GM21825 (cell line): Measurements from ENCODE around the gene CMTM4.

ENCODE experiments used
- ATAC-seq: cut with Tn5 transposase; IDR thresholded peaks from one replicate; pipeline ENCODE4 v1.9.1; 2021; ENCODE audit warnings: mild to moderate bottlenecking, moderate library complexity; ENCODE audit not compliant: unreplicated experiment

The CMTM4 gene

GRCh38 chr16:66696669-66697630, at the start of gene CMTM4:
CMTM4 (minus strand) TSS chr16:66696743; CDS start chr16:66696525, 218 bp downstream.
- ATAC-seq = peak; percentile 81

GRCh38 chr16:66746048-66746447, 49.5 kb upstream of the CMTM4 start:
- no peak for ATAC-seq

GRCh38 chr16:66741950-66742808, 45.6 kb upstream of the CMTM4 start:
- no peak for ATAC-seq

- ATAC-seq = no peak
Observed at GRCh38 chr16:66741169-66741900, 44.8 kb upstream of the CMTM4 start.

GRCh38 chr16:66740533-66740932, 44.0 kb upstream of the CMTM4 start:
- no peak for ATAC-seq

- no peak for ATAC-seq
Observed at GRCh38 chr16:66740010-66740409, 43.5 kb upstream of the CMTM4 start.

GRCh38 chr16:66735891-66736290, 39.3 kb upstream of the CMTM4 start:
- ATAC-seq = no peak

- ATAC-seq = no peak
Observed at GRCh38 chr16:66731101-66731500, 34.6 kb upstream of the CMTM4 start.

- no peak for ATAC-seq
Observed at GRCh38 chr16:66728804-66729203, 32.3 kb upstream of the CMTM4 start.

GRCh38 chr16:66728117-66728787, 31.7 kb upstream of the CMTM4 start:
- ATAC-seq = no peak

- ATAC-seq = no peak
Observed at GRCh38 chr16:66720766-66721165, 24.2 kb upstream of the CMTM4 start.

GRCh38 chr16:66719246-66719645, 22.7 kb upstream of the CMTM4 start:
- no peak for ATAC-seq

- no peak for ATAC-seq
Observed at GRCh38 chr16:66717776-66718175, 21.2 kb upstream of the CMTM4 start.

GRCh38 chr16:66717112-66717675, 20.7 kb upstream of the CMTM4 start:
- no peak for ATAC-seq

- no peak for ATAC-seq
Observed at GRCh38 chr16:66714654-66715307, 18.2 kb upstream of the CMTM4 start.

- no peak for ATAC-seq
Observed at GRCh38 chr16:66714062-66714461, 17.5 kb upstream of the CMTM4 start.

GRCh38 chr16:66713076-66713475, 16.5 kb upstream of the CMTM4 start:
- ATAC-seq = no peak

GRCh38 chr16:66712512-66712911, 16.0 kb upstream of the CMTM4 start:
- no peak for ATAC-seq

- ATAC-seq = no peak
Observed at GRCh38 chr16:66711581-66711980, 15.0 kb upstream of the CMTM4 start.

- no peak for ATAC-seq
Observed at GRCh38 chr16:66706506-66706880, 9.9 kb upstream of the CMTM4 start.
